Stimulated activated CD8-positive, alpha-beta memory T cell treated with anti-CD3 and anti-CD28 coated beads, Interleukin-4, amount 100 ng/mL, for 4 hours (primary cell): Measurements from ENCODE around the gene AKR1C3.
"Not testable (repeated sequence)": the region's sequence is repeated elsewhere in the genome, so short reads cannot be mapped to it uniquely, and the experiment has no call there.

Experiments
- DNase-seq, 2 donors: peaks; one replicate each; pipeline ENCODE4 v3.0.0-alpha.2; 2020; ENCODE audit warnings: low read depth in 2 of 2, low spot score in 1 of 2

AKR1C3 gene

DNA sequence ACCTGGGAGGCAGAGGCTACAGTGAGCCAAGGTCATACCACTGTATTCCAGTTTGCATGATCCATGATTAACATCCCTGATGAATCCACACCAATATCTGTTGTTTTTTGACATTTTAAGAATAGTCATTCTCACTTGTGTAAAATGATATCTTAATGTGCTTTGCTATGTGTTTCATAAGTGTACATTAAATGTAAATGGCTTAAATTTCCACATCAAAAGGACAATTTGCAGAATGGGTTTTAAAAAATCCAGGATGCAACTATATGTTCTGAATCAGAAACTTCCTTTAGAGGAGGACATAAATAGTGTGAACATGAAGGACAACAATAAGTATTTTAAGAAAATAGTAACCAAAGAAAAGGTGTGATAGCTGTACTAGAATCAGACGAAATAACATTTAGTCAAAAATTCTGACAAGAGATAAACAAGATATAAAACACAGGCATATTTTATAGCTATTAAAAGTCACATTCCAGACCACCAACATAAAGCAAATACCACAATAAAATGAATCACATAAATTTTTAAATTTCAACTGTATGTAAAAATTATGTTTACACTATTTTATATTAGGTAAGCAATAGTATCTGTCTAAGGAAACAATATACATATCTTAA is 42.4 kb downstream of the AKR1C3 start:
- no peak for DNase-seq

DNA sequence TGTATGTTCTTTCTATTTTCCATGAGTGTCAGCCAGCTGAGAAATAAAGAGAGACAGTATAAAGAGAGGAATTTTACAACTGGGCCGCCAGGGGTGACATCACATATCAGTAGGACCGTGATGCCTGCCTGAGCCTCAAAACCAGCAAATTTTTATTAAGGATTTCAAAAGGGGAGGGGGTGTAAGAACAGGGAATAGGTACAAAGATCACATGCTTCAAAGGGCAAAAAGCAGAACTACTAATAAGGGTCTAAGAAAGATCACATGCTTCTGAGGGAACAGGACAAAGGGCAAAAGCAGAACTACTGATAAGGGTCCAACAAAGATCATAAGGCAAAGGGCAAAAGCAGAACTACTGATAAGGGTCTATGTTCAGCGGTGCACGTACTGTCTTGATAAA is 43.5 kb downstream of the AKR1C3 start:
- DNase-seq: not testable (repeated sequence)

DNA sequence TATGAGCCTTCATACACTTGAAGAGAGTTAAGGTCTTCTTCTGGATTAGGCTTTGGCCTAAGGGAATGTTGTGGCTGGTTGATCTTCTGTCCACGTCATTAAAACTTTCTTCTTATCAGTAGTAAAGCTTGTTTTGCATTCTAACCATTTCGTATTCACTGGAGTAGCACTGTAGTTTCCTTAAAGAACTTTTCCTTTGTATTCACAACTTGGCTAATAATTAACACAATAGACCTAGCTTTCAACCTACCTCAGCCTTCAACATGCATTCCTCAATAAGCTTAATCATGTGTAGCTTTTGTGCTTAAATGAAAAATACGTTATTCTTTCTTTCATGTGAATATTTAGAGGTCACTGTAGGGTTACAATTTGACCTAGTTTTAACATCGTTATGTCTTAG is 48.0 kb downstream of the AKR1C3 start:
- no peak for DNase-seq

DNA sequence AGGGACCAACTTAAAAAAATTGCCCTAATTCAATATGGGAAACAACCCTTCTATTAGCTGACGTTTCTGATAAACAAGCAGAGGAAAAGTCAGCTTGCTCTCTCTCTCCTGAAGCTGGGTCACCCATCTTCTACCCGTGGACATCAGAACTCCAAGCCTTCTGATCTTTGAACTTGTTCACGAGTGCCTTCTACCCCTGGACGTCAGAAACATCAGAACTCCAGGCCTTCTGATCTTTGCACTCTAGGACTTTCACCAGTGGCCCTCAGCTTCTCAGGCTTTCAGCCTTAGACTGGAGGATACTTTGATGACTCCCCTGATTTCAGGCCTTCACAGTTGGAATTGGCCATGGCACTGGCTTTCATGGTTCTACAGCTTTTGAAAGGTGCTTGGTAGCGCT is 48.9 kb downstream of the AKR1C3 start:
- no peak for DNase-seq

DNA sequence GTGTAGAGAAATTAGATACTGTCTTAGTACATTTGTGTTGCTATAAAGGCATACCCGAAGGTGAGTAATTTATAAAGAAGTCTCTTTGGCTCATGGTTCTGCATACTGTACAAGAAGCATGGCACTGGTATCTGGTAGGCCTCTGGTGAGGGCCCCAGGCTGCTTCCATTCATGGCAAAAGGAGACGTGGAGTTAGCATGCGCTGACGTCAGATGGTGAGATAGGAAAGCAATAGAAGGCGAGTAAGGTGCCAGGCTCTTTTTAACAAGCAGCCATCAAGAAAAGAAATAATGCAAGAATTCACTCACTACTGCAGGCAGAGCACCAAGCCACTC is 52.7 kb downstream of the AKR1C3 start:
- no peak for DNase-seq

DNA sequence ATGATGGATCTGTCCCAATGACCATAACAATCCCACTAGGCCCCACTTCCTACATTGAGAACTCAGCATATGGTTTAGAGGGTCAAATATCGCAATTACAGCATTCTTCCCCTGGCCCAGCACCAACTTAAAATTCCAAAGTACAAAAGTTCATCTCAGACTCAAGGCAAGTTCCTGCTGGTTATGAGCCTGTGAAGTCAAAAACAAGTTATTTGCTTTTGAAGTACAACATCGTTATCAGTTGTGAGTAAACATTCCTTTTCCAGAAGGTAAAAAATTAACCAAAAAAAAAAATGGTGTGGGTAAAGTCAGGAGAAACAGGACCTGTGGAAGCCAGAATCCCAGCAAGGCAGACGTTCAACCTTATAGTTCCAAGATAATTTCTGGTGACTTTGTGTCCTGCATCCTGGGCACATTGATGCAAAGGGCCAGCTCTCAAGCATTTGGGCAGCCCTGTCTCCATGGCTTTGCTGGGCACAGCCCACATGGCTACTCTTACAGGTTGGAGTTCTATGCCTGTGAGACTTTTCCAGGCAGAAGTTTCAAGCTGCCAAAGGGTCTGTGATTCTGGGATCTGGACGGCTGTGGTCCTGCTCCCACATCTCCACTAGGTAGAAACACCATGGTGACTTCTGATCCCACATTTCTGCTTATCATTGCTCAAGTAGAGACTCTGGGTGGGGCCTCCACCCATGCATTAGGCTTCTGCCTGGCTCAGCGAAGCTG is 53.2 kb downstream of the AKR1C3 start:
- no peak for DNase-seq

DNA sequence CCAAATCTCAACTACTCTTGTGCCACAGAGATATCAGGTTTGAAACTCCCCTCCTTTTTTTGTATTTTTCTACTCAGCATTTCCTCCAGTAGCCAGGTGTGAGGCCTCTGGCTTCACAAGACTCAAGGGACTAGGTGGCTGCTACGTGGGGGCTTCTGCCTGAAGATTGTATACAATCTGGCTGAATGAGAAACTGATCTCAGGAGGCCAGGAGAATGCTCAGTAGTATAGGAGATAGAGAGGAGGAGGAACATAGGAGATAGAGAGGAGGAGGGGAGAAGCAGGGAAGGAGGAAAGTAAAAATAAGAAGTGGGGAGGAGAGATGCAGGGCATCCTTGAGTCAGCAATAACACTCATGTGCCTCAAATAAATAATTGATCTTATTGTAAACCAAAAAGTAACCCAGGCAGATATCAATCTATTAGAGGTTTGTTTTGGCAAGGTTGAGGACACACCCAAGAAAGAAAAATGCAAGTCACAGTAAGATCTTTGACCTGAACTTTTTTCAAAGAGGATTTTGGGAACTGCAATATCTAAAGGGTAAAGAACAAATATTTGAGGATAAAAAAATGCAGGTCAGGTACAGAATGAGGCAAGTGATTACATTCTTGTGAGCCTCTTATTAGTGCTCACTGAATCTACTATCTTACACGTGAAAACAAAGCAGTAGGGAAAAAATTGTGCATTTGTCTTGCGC is 53.9 kb downstream of the AKR1C3 start:
- DNase-seq: no peak

DNA sequence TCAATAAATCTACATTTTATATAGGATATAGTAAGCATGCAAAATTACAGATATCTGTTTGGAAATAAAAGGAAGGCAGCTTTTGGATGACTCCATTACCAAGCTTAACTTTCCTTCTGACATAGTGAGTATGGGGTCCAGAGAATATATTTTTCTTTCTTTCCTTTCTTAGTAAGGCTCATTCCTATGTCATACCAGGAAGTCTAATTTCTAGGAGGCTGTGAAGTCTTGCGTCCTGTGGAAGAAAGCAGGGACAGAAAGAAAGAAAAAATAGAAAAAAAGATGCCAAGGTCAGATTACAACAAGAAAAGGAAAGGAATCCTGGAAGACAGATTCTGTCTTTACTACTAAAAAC is 54.4 kb downstream of the AKR1C3 start:
- no peak for DNase-seq

DNA sequence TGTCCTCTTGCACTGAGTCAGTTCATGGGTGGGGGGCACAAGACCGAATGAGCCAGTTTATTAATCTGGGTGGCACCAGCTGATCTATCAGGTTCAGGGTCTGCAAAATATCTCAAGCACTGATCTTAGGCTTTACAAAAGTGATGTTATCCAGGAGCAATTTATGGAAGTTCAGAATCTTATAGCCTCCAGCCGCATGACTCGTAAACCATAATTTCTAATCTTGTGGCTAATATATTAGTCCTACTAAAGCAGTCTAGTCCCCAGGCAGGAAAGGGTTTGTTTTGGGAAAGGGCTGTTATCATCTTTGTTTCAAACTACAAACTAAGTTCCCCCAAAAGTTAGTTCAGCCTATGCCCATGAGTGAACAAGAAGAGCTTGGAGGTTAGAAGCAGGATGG is 56.9 kb downstream of the AKR1C3 start:
- DNase-seq: no peak

DNA sequence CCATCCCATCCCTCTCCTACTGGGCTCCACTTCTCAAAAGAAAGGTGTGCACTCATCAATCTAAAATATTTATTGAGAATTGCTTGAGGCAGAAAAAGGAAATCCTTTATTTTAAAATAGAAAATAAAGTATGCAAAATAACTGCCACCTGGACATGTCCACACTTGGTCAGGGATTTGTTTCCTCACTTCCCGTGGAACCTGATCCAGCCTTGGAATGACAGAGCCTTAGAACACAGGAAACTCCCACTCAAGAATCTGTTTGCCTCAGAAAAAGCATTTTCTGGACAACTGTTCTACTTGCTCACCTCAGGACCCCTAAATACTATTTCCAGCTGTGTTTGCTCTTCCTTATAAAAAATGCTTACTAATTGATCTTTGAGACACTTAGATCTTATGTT is 61.7 kb downstream of the AKR1C3 start:
- DNase-seq: no peak
